C4-2B (cell line): Measurements from ENCODE around the gene LGALS7B.
"Not testable (repeated sequence)": the region's sequence is repeated elsewhere in the genome, so short reads cannot be mapped to it uniquely, and the experiment has no call there.

Source experiments
- H3K27ac ChIP-seq: fragments of 450-650 bp; 2 replicates; pipeline ENCODE4 v1.5.1; 2017
- ZFX ChIP-seq: fragments of 450-650 bp; IDR thresholded peaks from 2 replicates; pipeline ENCODE4 v1.6.1; 2017
- TF ChIP-seq, protein P1 (sequence below): fragments of 450-650 bp; conservative IDR thresholded peaks from 2 replicates; pipeline ENCODE4 v1.5.1; 2017; ENCODE audit warnings: mild to moderate bottlenecking

LGALS7B gene

DNA sequence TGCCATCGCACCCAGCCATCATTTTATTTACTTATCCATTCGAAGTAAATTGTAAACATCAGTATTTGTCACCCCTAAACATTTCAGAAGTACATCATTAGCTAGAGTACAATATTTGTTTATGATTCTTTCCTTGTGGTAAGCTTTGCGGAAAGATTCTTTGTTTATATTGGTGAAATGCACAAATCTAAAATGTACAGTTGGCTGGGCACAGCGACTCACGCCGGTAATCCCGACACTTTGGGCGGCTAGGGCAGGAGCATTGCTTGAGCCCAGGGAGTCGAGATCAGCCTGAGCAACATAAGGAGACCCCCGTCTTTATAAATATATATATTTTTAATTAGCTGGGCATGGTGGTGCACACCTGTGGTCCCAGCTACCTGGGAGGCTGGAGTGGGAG lies 10.1 kb downstream of the LGALS7B start:
- H3K27ac ChIP-seq, result no peak overlapping the region

DNA sequence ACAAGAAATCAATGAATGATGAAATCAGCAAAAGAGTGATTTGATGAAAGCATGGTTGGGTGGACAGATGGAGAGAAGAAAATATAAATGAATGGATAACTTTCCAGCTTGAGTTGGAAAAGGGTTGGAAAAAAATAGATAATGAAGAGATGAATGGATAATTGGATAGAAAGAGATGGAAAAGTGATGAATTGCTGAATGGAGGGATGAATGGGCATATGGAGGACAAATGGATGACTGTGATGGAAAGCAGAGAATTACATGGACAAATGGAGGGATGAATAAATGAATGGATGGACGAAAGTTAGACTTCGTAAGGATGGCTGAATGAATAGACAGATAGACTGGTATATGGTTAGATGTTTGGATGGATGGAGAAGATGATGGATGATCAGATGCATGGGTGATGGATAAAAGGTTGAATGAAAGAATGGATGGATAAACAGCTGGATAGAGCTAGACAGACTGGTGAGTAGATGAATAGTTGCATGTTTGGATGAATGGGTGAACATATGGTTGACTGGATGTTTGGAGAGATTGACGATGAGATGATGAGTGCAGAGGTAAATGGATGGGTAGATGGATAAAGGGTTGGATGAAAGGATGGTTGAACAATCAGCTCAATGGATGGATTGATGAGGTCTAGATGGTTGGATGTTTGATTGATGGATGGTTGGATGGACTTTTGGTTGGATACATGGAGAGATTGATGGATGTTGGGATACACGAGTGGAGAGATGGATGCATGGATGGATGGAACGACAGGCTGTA lies 11.8 kb downstream of the LGALS7B start:
- TF ChIP-seq, protein P1, sequence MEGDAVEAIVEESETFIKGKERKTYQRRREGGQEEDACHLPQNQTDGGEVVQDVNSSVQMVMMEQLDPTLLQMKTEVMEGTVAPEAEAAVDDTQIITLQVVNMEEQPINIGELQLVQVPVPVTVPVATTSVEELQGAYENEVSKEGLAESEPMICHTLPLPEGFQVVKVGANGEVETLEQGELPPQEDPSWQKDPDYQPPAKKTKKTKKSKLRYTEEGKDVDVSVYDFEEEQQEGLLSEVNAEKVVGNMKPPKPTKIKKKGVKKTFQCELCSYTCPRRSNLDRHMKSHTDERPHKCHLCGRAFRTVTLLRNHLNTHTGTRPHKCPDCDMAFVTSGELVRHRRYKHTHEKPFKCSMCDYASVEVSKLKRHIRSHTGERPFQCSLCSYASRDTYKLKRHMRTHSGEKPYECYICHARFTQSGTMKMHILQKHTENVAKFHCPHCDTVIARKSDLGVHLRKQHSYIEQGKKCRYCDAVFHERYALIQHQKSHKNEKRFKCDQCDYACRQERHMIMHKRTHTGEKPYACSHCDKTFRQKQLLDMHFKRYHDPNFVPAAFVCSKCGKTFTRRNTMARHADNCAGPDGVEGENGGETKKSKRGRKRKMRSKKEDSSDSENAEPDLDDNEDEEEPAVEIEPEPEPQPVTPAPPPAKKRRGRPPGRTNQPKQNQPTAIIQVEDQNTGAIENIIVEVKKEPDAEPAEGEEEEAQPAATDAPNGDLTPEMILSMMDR, result no peak
- TF ChIP-seq ZFX, result no peak
- H3K27ac ChIP-seq, result no peak overlapping the region

More for the DNA sequence above, 10.1 kb downstream of the LGALS7B start:
- TF ChIP-seq ZFX, result no peak
- TF ChIP-seq, protein P1, result no peak

DNA sequence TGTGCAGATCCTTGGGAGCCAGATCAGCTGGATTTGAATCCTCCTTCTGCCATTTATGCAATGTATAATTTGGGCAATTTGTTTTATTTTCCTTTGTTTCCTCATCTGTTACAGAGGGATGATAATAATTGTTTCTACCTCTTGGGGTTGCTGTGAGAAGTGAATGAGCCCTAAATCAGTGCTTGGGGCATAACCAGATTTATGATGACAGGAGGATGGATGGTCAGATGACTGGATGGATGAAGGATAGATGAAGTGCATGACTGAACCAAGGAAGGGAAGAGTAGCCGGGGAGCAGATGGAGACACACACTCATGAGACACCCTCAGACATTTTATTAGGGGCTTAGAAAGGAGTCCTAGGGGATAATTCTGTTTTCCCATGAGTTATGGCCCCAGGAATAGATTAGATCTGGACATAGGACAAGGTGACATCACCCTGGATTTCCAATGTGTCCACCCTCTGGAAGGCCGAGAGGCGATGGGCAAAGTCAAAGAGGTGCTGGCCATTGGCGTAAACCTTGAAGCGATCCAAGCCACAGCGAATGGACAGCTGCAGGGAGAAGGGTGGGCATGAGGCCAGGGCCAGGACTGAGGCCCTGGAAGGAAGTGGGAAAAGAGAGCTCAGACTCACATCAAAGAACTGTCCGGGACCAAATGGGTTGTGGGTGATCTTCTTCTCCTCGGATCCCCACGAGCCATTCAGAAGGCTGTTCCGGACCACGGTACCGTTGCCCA lies 12.5 kb downstream of the LGALS7B start:
- TF ChIP-seq ZFX, result no peak
- TF ChIP-seq, protein P1, result no peak
- no peak overlapping the region for H3K27ac ChIP-seq

DNA sequence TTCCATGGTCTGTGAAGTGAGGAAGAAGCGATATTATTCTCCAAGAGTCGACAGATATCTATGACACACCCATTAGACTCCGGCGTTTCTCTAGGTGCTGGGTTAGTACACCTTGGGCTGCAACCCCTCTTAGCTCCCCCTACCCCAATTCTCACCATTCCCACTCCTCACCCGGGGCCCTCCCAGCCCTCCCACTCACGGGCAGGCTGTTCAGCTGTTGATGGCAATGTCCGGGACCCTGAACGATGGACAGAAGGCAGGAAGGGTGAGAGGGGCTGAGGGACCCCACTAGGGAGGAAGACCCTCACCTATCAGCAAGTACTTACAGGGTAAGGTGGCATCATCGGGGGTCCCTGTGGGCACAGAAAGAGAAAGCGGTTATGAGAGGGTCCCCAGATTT lies 14.5 kb downstream of the LGALS7B start:
- H3K27ac ChIP-seq, result no peak overlapping the region
- no peak for TF ChIP-seq ZFX
- TF ChIP-seq, protein P1, result no peak

DNA sequence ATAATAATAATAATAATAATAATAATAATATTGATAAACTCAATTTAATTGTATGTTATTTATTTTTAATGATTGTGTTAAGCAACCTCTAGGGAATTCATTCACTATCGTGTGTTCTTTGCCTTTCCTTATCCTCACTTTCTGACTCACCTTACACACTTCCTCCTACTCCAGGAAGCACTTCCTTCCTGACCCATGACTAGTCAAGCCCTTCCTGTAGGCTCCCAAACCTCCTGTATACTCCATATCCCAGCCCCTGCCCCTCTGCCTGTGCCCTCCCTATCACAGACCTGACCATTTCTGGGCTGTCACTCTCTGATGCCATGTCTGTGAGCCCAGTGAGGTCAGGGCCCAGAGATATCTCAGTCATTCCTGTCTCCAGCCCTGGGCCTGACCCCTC lies 16.2 kb downstream of the LGALS7B start:
- H3K27ac ChIP-seq, result no peak overlapping the region
- TF ChIP-seq, protein P1, result no peak
- TF ChIP-seq ZFX, result no peak

DNA sequence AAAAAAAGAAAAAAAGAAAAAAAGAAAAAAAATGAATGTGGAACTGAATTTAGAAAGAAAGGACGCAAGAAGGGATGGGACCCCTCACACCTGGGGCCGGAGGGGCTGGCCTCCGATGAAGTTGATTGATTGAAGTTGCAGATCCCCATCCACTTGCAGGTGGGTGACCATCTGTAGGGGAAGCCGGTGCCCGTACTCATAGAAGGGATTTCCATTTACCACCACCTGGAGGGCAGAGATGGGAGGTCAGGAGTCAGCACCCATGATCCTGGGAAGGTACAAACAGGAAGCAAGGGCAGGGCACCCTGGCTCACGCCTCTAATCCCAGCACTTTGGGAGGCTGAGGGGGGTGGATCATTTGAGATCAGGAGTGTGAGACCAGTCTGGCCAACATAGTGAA lies 17.4 kb downstream of the LGALS7B start:
- H3K27ac ChIP-seq, result no peak overlapping the region

DNA sequence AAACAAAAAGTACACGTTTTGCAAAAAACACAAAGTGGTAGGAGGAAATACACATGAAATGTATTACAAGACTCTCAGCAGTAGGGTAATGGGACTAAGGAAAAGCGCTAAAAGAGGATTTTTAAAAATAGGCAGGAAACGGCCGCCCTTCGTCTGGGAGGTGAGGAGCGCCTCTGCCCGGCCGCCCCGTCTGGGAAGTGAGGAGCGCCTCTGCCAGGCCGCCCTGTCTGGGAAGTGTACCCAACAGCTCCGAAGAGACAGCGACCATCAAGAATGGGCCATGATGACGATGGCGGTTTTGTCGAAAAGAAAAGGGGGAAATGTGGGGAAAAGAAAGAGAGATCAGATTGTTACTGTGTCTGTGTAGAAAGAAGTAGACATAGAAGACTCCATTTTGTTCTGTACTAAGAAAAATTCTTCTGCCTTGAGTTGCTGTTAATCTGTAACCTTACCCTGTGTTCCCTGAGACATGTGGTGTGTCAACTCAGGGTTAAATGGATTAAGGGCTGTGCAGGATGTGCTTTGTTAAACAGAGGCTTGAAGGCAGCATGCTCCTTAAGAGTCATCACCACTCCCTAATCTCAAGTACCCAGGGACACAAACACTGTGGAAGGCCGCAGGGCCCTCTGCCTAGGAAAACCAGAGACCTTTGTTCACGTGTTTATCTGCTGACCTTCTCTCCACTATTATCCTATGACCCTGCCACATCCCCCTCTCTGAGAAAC lies 18.5 kb downstream of the LGALS7B start:
- H3K27ac ChIP-seq, result not testable (repeated sequence)

More for the DNA sequence above, 17.4 kb downstream of the LGALS7B start:
- TF ChIP-seq, protein P1, result no peak
- no peak for TF ChIP-seq ZFX
